Right ventricle myocardium inferior (tissue), 1 donor: ENCODE measurements around the gene NKD1. TPM values are rescaled to one million over a fixed set of nuclear protein-coding genes. Genes with fewer than 3 reads are reported as not detected.

Source experiments
- ATAC-seq: fragments of 200-7000 bp; cut with Tn5 transposase; one replicate; pipeline ENCODE4 v1.9.1; 2020; ENCODE audit warnings: mild to moderate bottlenecking, moderate library complexity
- DNase-seq: peaks from one replicate; pipeline ENCODE4 v3.0.0; 2021; ENCODE audit errors: missing footprints
- intact Hi-C: fragments of 100-400 bp; cut with DNase I; formaldehyde crosslinking; loops from one replicate; pipeline ENCODE4 v1.11.0; 2022
- total RNA-seq: library from RNA; stranded (reverse); fragmentation: NEBNext Ultra II Directional; extraction: Animal tissue kit (Norgen Biotek cat#: 25700); gene quantifications from one replicate; pipeline ENCODE4 v1.2.1, GENCODE V29; 2021
- donor health status: DM: no; HTN: yes; CAD: no; lungs with severe emphysema.

NKD1 gene
- total RNA-seq, 1 donor from 2014 or later, result 0.43 TPM

GRCh38 chr16:50614955-50615724, 66.9 kb downstream of the NKD1 start:
- DNase-seq (peak; percentile 11), ATAC-seq (no peak)
- intact Hi-C loops, result no loop called here

DNA sequence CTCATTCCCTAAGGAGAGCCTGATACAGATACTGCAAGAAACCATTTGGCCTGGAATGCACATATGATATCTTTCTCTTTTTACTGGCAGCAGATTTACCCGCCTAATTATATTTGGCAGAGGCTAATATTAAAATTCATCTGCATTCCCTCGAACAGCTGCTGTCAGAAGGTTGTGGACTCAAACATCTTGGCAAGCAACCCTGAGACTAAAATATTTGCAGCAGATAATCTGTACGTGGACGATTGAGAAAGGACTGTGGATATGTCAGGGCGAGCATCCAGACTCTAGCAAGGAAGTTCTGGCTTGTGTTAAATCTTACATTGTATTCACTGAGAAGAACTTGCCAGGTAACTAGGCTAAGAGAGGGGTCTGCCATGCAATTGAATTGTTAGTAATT, 67.7 kb downstream of the NKD1 start:
- ATAC-seq, result peak; percentile 32
- intact Hi-C loops, result no loop called here
- DNase-seq, result no peak

DNA sequence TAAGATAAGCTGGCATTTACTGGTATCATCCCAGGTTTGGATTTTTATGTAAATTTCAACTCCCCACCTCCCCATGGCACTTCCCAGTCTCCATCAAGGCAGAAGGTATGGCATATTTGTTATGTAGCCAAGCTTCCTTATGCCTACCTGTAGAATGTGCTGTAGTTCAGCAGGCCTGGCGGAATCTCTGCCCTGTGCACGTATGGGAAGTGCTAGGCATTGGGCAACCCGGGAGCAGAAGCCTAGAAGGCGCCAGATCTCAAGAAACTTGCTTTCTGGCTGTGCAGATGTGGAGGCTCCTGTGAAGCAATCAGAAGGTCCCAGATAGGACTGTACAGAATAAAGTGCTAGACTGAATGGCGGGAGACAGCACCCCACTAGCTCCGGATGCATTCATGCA, 68.2 kb downstream of the NKD1 start:
- peak; percentile 66 for DNase-seq
- intact Hi-C loops, result no loop called here
- no peak for ATAC-seq

- ATAC-seq (peak; percentile 62), DNase-seq (peak; percentile 20)
- intact Hi-C loops, result no loop called here
Observed at GRCh38 chr16:50616883-50617645, 68.9 kb downstream of the NKD1 start.

- ATAC-seq (no peak), DNase-seq (no peak)
- intact Hi-C loops, result no loop called here
Observed at GRCh38 chr16:50617646-50618184, 69.5 kb downstream of the NKD1 start.

DNA sequence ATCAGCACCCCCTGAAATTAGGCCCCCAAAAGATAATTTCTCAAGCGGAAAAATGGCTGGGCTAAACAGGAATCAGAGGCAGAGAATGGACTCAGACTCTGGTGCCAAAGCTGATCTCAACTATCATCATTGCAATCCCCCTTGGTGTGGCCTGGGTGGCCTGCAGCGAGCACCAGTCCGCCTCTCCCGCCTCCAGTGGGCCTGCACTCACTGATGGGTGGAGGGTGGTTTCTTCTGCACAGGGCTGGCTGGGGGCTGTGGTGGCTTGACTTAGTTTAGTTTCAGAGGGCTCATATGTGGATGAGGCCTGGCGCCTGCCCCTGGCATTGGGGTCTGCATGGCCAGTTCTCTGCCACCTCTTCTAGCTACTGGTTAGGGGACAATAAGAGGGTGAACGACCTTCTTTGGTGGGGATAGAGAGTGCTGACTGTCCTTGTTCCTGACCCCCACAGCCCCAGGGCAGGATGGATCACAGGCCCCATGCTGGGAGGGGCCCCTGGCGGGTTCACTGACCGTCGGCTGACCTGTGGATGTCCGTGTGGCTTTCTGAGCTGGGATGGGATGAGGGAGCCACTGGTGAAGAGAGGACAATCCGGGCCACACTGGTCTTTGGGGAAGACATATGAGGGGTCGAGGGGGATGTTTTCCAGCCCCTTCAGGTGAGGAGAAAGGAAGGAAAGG, 70.2 kb downstream of the NKD1 start:
- intact Hi-C loops, result no loop called here
- DNase-seq, result peak; percentile 35
- no peak for ATAC-seq

DNA sequence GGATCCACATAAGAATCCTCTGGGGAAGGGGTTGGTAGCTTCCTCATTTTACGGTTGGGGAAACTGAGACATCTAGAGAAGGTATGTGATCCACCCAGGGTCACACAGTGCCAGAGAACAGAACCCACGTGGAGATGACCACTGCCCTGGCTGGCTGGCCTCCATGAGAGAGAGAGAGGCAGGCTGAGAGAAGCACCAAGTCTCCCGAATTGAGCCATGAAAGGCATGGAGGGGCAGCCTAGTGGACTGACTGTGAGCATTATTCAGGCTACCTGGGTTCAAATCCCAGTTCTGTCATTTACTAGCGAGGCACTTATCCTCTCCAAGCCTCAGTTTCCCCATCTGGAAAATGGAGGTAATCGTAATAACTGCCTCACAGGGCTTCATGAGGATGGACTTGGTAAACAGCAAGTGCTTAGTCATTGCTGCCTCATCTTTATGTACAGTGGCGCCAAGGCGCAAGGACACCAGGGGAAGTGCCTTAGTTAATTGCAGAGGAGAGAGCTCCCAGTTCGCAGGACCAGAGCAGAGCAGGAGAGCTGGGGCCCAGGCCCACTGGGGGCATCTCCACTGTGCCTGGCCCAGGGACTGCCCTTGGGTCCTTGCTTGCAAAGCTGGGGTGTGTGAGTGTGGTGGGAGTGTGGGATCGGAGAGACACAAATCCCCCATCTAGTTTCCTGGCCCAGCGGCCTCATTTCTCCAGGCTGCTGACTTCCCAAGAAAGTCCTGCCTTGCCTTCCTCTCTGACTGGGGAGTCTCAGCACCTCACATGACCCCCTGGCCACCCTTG, 71.7 kb downstream of the NKD1 start:
- intact Hi-C loops, result no loop called here
- DNase-seq, result peak; percentile 17
- no peak for ATAC-seq

- intact Hi-C loops, result no loop called here
- ATAC-seq (no peak), DNase-seq (peak; percentile 30)
Observed at GRCh38 chr16:50620646-50621451, 72.7 kb downstream of the NKD1 start.

DNA sequence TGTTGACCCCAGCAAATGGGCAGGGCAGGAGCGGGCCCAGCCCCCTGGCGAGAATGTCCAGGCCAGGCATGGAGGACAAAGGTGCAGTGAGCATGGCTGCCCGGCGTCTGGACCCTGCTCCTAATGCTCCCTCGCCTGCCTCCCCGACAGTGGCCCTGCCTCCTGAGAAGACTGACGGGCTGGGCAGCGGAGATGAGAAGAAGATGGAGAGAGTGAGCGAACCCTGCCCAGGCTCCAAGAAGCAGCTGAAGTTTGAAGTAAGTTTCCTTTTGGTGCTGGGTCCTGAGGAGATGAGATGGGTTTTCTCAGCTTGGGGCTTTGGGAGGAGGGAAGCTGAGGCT, 73.2 kb downstream of the NKD1 start:
- no peak for ATAC-seq
- peak; percentile 45 for DNase-seq
- intact Hi-C loops, result no loop called here

DNA sequence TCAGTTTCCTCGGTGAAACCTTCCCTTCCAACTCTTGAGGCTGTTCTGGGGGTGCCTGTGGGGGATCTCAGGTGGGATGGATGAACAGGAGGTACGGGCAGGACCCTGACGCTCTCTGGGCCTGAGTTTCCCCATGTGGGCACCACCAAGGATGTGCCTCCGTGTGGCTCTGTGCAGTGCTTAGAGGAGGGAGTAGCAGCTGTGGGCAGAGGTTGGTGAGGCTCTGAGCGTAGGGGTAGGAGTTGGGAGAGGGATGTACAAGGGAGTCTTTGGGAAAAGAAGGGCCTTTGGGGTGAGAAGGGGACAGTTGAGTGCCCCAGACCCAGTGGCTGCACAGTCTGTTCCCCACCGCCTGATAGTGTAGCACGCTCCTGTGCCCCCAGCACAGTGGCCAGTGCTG, 73.8 kb downstream of the NKD1 start:
- ATAC-seq (no peak), DNase-seq (peak; percentile 21)
- intact Hi-C loops, result no loop called here

DNA sequence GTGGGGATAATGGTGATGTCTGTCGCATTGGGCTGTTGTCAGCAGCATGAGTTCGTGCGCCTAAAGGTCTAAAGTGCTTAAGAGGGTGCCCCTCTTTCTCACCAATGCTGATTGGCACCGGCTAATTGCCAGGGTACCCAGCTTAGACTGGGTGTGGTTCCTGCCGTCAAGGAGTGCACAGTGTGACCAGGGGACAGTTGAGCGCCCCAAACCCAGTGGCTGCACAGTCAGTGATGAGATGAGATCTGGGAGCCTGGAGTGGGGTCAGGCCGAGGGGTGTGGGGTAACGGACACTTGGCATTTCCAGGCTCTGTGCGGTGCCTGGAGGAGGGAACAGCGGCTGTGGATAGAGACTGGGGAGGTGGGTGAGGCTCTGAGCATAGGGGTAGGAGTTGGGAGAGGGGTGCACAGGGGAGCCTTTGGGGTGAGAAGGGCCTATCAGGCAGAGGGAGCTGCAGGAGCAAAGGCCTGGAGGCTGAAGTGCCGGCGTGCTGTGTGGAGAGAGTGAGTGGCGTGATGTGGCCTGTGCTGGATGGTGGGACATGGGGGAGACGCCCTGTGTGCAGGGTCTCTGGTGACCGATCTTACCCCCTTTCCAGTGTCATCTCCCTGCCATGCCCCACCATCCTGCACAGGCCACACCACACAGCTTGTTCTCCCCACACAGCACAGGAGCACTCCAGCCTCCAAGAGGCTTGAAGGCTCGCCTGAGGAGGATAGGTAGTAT, 74.6 kb downstream of the NKD1 start:
- DNase-seq (peak; percentile 55), ATAC-seq (no peak)
- intact Hi-C loops, result no loop called here

DNA sequence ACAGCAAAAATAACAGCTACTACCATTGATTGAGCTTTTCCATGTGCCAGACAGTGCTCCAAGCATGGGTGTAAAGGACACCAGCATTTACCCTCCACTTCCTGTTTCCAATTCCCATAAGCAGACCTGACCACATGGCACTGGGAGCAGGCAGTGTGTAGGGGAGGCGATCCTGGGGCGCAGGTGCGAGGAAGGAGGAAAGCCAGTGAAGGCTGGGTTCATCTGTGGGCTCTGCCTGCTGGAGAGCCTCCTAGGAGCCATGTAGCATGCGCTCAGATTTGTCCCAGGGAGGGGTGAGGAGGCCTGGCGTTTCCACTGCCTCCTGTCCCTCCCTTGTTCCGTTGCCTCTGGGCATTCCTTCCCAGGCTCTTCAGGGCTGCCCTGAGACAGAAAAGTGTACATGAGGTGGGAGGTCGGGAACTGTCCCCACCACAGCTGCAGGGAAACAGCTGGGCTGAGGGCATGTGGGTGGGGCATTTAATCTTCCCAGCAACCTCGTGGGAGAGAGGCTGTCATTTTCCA, 76.3 kb downstream of the NKD1 start:
- ATAC-seq (no peak), DNase-seq (peak; percentile 16)
- intact Hi-C loops, result no loop called here

DNA sequence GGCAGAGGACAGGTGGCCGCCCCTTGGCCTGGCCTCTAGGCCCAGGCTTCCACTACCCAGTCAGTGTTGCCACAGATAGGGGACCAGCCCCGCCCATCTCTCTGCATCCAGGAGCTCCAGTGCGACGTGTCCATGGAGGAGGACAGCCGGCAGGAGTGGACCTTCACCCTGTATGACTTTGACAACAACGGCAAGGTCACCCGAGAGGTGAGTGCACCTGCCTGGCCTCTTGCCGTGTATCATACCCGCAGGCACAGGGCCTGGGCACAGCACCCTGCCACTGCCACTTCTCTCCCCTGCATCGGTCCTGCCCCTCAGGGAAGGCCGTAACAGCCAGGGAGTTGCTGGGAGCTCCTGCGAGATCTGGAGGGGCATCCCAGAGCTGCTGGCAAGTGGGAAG, 77.2 kb downstream of the NKD1 start:
- DNase-seq (peak; percentile 53), ATAC-seq (no peak)
- intact Hi-C loops, result loop anchor here (5.0 kb wide), 1 partner anchor 253 kb away; no protein-coding TSS in a partner anchor

DNA sequence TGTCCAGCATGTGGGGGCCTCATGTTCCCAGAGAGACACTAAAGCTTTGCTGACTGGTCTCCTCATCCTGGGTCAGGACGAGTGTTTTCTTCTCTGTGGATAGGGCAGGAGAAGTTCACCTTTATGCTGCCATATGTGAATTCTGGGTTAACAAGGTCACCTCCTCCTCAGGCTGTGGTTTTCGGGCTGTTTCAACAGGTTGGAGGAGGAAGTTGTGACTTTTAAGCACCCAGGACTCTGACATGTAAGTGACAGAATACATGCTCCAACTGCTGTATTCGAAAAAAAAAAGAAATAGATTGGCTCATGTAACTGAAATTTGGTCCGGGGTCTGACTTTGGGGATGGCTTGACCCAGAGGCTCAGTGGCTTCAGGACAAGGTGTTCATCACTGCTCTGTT, 78.7 kb downstream of the NKD1 start:
- no peak for ATAC-seq
- DNase-seq, result no peak
- intact Hi-C loops, result loop anchor here (5.0 kb wide), 1 partner anchor 255 kb away; no protein-coding TSS in a partner anchor

GRCh38 chr16:50627419-50627818, 79.2 kb downstream of the NKD1 start:
- intact Hi-C loops, result loop anchor here (5.0 kb wide), 1 partner anchor 255 kb away; no protein-coding TSS in a partner anchor
- ATAC-seq, result peak; percentile 83
- no peak for DNase-seq

GRCh38 chr16:50628156-50628802, 80.1 kb downstream of the NKD1 start:
- intact Hi-C loops, result loop anchor here (5.0 kb wide), 1 partner anchor 256 kb away; no protein-coding TSS in a partner anchor
- DNase-seq (peak; percentile 33), ATAC-seq (no peak)
